Retinal pigment epithelial cell (primary cell): ENCODE results near the gene SDCCAG8.

Experiments
- DNase-seq: peaks from one replicate; pipeline ENCODE4 v3.0.0-alpha.2; 2010; ENCODE audit warnings: low read depth
- H3K4me3 ChIP-seq: 2 replicates; pipeline ENCODE4 v1.5.1; 2011; ENCODE audit warnings: mild to moderate bottlenecking, low read length, control low read depth, moderate library complexity
- TF ChIP-seq, protein P1 (sequence below): conservative IDR thresholded peaks from 2 replicates; pipeline ENCODE4 v1.5.1; 2011; ENCODE audit warnings: low read depth, low read length, control low read depth, inconsistent platforms

Gene SDCCAG8

DNA sequence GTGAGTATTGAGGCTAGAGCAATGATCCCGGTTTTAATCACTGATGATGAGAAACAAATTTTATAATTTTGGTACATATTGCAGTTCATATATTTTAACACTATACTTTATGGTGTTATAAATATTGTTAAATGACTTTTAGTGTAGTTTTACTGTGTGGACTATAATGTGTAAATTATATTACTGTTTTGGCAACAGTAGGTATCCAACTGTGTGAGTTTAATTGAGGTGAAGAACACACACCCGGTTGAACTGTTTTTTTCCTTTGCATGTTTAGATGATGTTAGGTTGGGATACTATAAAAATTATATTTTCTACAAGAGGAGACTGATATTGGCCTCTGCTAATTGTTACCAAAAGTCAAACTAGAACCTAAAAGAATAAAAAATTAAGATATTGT, 166.5 kb downstream of the SDCCAG8 start:
- TF ChIP-seq, protein P1, sequence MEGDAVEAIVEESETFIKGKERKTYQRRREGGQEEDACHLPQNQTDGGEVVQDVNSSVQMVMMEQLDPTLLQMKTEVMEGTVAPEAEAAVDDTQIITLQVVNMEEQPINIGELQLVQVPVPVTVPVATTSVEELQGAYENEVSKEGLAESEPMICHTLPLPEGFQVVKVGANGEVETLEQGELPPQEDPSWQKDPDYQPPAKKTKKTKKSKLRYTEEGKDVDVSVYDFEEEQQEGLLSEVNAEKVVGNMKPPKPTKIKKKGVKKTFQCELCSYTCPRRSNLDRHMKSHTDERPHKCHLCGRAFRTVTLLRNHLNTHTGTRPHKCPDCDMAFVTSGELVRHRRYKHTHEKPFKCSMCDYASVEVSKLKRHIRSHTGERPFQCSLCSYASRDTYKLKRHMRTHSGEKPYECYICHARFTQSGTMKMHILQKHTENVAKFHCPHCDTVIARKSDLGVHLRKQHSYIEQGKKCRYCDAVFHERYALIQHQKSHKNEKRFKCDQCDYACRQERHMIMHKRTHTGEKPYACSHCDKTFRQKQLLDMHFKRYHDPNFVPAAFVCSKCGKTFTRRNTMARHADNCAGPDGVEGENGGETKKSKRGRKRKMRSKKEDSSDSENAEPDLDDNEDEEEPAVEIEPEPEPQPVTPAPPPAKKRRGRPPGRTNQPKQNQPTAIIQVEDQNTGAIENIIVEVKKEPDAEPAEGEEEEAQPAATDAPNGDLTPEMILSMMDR, result no peak
- DNase-seq, result no peak

DNA sequence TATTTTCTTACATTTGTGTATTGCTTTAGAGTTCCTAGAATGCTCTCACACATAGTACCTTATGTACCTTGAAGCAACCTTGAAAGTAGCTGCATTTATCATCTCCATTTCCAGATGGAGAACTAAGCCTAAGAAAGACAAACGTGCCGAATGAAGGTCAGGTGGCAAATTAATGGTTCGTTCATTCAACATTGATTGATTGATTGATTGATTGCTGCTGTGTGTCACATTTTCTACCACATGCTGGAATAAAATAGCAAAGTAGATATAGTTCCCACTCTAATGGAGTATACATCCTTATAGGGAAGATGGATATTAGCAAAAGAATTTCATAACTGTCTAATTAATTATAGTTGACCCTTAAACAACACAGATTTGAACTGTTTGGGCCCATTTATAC, 172.2 kb downstream of the SDCCAG8 start:
- H3K4me3 ChIP-seq, result no peak overlapping the region
- no peak for DNase-seq
- TF ChIP-seq, protein P1, result no peak

More for the DNA sequence above, 166.5 kb downstream of the SDCCAG8 start:
- no peak overlapping the region for H3K4me3 ChIP-seq

DNA sequence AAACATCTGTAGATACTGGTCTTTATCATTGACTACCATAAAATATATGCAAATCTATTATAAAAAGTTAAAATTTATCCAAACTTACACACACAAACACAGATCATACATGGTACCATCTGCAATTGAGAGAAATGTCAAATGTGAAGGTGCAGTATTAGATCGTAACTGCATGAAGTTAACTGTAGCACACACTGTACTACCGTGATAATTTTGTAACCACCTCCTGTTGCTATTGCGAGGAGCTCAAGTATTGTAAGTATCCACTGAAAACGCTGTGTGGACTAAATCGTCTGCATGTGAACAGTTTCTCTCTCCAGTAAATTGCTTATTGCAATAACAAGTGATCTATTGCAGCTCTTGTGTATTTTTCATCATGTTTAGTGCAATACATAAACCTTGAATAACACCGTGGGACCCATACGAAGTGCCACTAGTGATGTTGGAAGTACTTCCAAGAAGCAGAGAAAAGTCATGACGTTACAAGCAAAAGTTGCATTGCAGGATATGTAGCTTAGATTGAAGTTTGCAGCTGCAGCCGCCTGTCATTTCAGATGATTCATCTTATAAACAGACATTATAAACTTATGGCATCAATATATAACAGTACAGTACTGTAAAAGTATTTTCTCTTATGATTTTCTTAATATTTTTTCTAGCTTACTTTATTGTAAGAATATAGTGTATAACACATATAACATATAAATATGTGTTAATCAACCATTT, 172.9 kb downstream of the SDCCAG8 start:
- TF ChIP-seq, protein P1, result no peak
- DNase-seq, result no peak

DNA sequence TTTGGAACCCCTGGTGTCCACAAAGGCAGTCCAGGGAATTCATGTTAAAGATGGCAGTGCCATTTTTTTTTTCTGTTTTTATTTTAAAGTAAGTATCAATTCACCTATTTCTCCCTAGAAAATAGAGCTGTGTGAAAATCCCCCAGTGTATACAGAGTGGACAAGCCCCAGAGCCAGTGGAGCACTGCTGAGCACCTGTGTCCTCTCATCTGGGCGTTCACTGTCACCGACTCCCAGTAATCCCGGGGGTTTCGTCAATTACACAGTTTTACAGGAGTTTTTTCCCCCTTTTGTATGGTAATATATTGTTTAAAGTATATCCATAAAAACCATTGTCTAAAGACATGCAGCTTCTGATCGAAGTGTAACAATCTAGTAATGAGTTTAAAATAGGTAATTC, 175.8 kb downstream of the SDCCAG8 start:
- no peak for DNase-seq
- H3K4me3 ChIP-seq, result no peak overlapping the region
- TF ChIP-seq, protein P1, result no peak

More for the DNA sequence above, 172.9 kb downstream of the SDCCAG8 start:
- no peak overlapping the region for H3K4me3 ChIP-seq

DNA sequence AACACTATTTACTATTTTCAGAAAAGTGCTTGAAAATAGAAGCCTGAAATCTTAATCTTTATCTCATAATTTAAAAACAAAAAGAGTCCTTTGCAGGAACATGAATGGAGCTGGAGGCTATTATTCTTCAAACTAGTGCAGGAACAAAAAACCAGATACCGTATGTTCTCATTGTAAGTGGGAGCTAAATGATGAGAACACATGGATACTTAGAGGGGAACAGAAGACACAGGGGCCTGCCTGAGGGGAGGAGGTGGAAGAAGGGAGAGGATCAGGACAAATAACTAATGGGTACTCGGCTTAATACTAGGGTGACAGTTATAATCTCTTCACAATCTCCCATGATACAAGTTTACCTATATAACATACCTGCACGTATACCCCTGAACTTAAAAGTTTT, 176.3 kb downstream of the SDCCAG8 start:
- TF ChIP-seq, protein P1, result no peak
- H3K4me3 ChIP-seq, result no peak overlapping the region
- DNase-seq, result no peak

DNA sequence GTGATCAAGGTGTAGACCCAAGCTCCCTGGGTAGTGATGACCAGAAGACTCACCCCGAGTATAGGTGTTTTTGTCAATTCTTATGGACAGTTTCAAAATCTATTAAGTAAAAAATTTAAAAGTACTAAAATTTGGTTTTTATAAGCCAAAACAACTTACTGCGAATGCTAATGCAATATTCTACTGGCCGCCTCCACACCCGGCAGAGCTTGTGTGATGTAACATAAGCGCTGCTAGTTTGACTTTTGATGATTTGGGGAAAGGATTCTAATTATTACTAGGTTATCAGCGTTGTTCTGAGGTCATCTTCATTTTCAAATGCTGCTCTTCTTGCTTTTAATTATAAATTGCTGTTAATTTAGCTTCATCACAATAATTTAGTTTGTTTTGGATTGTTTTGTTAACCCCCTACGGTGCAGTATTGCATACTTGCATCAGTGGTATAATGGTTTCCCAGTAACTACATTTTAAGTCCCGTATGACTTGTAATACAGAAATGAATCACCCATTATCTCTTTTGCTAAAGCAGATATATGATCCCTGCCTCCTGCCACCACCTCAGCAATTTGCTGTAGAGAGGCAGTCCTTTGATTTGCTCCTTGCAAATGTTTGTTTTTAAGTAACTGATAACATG, 178.0 kb downstream of the SDCCAG8 start:
- H3K4me3 ChIP-seq, result no peak overlapping the region
- no peak for DNase-seq
- TF ChIP-seq, protein P1, result no peak

DNA sequence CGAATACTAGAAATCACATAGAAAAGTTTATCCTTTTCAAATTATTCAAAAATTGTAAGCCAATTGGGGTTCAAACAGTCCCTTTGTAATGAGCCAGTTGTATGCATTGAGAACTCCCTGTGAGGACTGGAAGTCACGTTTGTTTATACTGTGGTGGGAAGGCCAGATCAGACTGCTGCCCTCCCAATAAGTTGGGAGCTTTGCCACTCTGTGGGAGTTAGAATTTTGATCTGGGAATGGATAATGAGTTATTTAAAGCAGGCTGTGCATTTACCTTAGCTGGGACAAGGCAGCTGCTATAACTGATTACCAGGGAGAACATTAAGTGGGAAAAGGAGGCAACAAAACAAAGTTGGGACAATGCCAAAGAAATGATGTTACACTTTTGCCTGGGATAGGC, 178.8 kb downstream of the SDCCAG8 start:
- no peak overlapping the region for H3K4me3 ChIP-seq
- TF ChIP-seq, protein P1, result no peak
- no peak for DNase-seq
